H9 (cell line): ENCODE data around the gene FBXO17. TPM values are rescaled to one million over a fixed set of nuclear protein-coding genes. Genes with fewer than 3 reads are reported as not detected.

Experiments used
- DNase-seq: peaks from one replicate; pipeline ENCODE4 v3.0.0-alpha.2; 2017
- H2AFZ ChIP-seq: one replicate; pipeline ENCODE4 v1.6.1; 2013; ENCODE audit warnings: mild to moderate bottlenecking, low read length, control low read depth, moderate library complexity
- H2AK5ac ChIP-seq: 2 replicates; pipeline ENCODE4 v1.6.1; 2013; ENCODE audit warnings: low read length, control low read depth, mixed read lengths; ENCODE audit not compliant: insufficient read length
- H2BK120ac ChIP-seq: one replicate; pipeline ENCODE4 v1.6.1; 2013; ENCODE audit warnings: low read depth, mild to moderate bottlenecking, low read length, control low read depth, inconsistent platforms; ENCODE audit not compliant: poor library complexity, severe bottlenecking
- H2BK12ac ChIP-seq: 2 replicates; pipeline ENCODE4 v1.6.1; 2013; ENCODE audit warnings: low read length, control low read depth, mixed read lengths, low read depth; ENCODE audit not compliant: insufficient read length
- H2BK15ac ChIP-seq: 2 replicates; pipeline ENCODE4 v1.6.1; 2013; ENCODE audit warnings: low read depth, low read length, control low read depth
- H2BK20ac ChIP-seq: one replicate; pipeline ENCODE4 v1.6.1; 2013; ENCODE audit warnings: low read depth, mild to moderate bottlenecking, low read length, control low read depth, inconsistent platforms; ENCODE audit not compliant: poor library complexity, severe bottlenecking
- H2BK5ac ChIP-seq: 2 replicates; pipeline ENCODE4 v1.6.1; 2013; ENCODE audit warnings: low read length, control low read depth, mixed read lengths; ENCODE audit not compliant: insufficient read length
- H3K14ac ChIP-seq: 2 replicates; pipeline ENCODE4 v1.6.1; 2013; ENCODE audit warnings: low read length, control low read depth; ENCODE audit not compliant: insufficient read depth
- H3K18ac ChIP-seq: 2 replicates; pipeline ENCODE4 v1.6.1; 2013; ENCODE audit warnings: low read depth, mild to moderate bottlenecking, mixed read lengths, low read length, control low read depth; ENCODE audit not compliant: insufficient read length
- H3K23ac ChIP-seq: 2 replicates; pipeline ENCODE4 v1.6.1; 2013; ENCODE audit warnings: low read length, control low read depth, mixed read lengths, low read depth; ENCODE audit not compliant: insufficient read length
- H3K23me2 ChIP-seq: 2 replicates; pipeline ENCODE4 v1.6.1; 2013; ENCODE audit warnings: low read depth, mild to moderate bottlenecking, mixed read lengths, low read length, control low read depth; ENCODE audit not compliant: insufficient read length, poor library complexity, severe bottlenecking
- H3K27ac ChIP-seq: 2 replicates; pipeline ENCODE4 v1.5.1; 2013; ENCODE audit warnings: low read length, control low read depth, mixed read lengths, low read depth; ENCODE audit not compliant: insufficient read length
- H3K27me3 ChIP-seq: 2 replicates; pipeline ENCODE4 v1.6.1; 2013; ENCODE audit warnings: low read length, control low read depth, inconsistent platforms; ENCODE audit not compliant: insufficient read depth
- H3K4ac ChIP-seq: 2 replicates; pipeline ENCODE4 v1.6.1; 2013; ENCODE audit warnings: low read depth, mild to moderate bottlenecking, control low read depth, inconsistent platforms, low read length, moderate library complexity
- H3K4me1 ChIP-seq: 2 replicates; pipeline ENCODE4 v1.6.1; 2013; ENCODE audit warnings: low read length, control low read depth, inconsistent platforms; ENCODE audit not compliant: insufficient read depth
- H3K4me2 ChIP-seq: 2 replicates; pipeline ENCODE4 v1.6.1; 2013; ENCODE audit warnings: low read length, control low read depth, mixed read lengths; ENCODE audit not compliant: insufficient read length, insufficient read depth
- H3K56ac ChIP-seq: 2 replicates; pipeline ENCODE4 v1.6.1; 2013; ENCODE audit warnings: low read depth, mild to moderate bottlenecking, mixed read lengths, low read length, control low read depth; ENCODE audit not compliant: insufficient read length
- H3K79me1 ChIP-seq: 2 replicates; pipeline ENCODE4 v1.6.1; 2013; ENCODE audit warnings: low read depth, mild to moderate bottlenecking, moderate library complexity, low read length, control low read depth, inconsistent platforms; ENCODE audit not compliant: insufficient read depth, poor library complexity, severe bottlenecking
- H3K79me2 ChIP-seq: 2 replicates; pipeline ENCODE4 v1.6.1; 2013; ENCODE audit warnings: low read length, control low read depth, inconsistent platforms; ENCODE audit not compliant: insufficient read depth
- H3K9ac ChIP-seq: 2 replicates; pipeline ENCODE4 v1.6.1; 2013; ENCODE audit warnings: low read length, control low read depth, mixed read lengths; ENCODE audit not compliant: insufficient read length; ENCODE audit errors: extremely low read depth
- H3K9me3 ChIP-seq: one replicate; pipeline ENCODE4 v1.6.1; 2013; ENCODE audit warnings: low read depth, low read length, inconsistent platforms; ENCODE audit not compliant: control insufficient read depth
- H3T11ph ChIP-seq: one replicate; pipeline ENCODE4 v1.6.1; 2013; ENCODE audit warnings: mild to moderate bottlenecking, low read length, control low read depth, inconsistent platforms
- H4K20me1 ChIP-seq: one replicate; pipeline ENCODE4 v1.6.1; 2013; ENCODE audit not compliant: control insufficient read depth, insufficient read length, insufficient read depth
- H4K5ac ChIP-seq: 2 replicates; pipeline ENCODE4 v1.6.1; 2013; ENCODE audit warnings: low read depth, mild to moderate bottlenecking, mixed read lengths, low read length, control low read depth; ENCODE audit not compliant: insufficient read length
- H4K8ac ChIP-seq: replicated peaks from 2 replicates; pipeline ENCODE4 v1.6.1; 2013; ENCODE audit warnings: low read length, control low read depth, mixed read lengths, low read depth; ENCODE audit not compliant: insufficient read length
- H4K91ac ChIP-seq: 2 replicates; pipeline ENCODE4 v1.6.1; 2013; ENCODE audit warnings: low read depth, mild to moderate bottlenecking, moderate library complexity, mixed read lengths, low read length, control low read depth; ENCODE audit not compliant: insufficient read length
- H3K27ac Mint-ChIP-seq, 3 experiments: 2 replicates in 2 of 3; 3 replicates in 1 of 3; pipeline ENCODE4 v1.8.0; 2020 to 2021; ENCODE audit warnings: mixed read lengths in 3 of 3, mild to moderate bottlenecking in 1 of 3, moderate library complexity in 1 of 3
- H3K27me3 Mint-ChIP-seq: 2 replicates; pipeline ENCODE4 v1.8.0; 2021; ENCODE audit warnings: low read depth, mild to moderate bottlenecking, moderate library complexity, mixed read lengths
- H3K36me3 Mint-ChIP-seq, 3 experiments: 2 replicates in 2 of 3; 3 replicates in 1 of 3; pipeline ENCODE4 v1.8.0; 2020 to 2021; ENCODE audit warnings: low read depth in 3 of 3, mixed read lengths in 3 of 3; ENCODE audit not compliant: insufficient read depth in 1 of 3
- H3K4me1 Mint-ChIP-seq, 2 experiments: 2 replicates each; pipeline ENCODE4 v1.8.0; 2020; ENCODE audit warnings: mixed read lengths in 2 of 2
- H3K4me3 Mint-ChIP-seq, 2 experiments: 2 replicates in 1 of 2; 3 replicates in 1 of 2; pipeline ENCODE4 v1.8.0; 2020 to 2021; ENCODE audit warnings: mild to moderate bottlenecking in 2 of 2, mixed read lengths in 2 of 2, moderate library complexity in 1 of 2
- H3K9me3 Mint-ChIP-seq, 2 experiments: 2 replicates in 1 of 2; 3 replicates in 1 of 2; pipeline ENCODE4 v1.8.0; 2020; ENCODE audit warnings: mild to moderate bottlenecking in 2 of 2, mixed read lengths in 2 of 2, moderate library complexity in 1 of 2
- WGBS: extraction: QIAGEN DNeasy Blood & Tissue Kit; methylation state at CpG from one replicate; pipeline ENCODE4 v1.1.7; 2013; ENCODE audit warnings: missing lambda C conversion rate, low lambda C conversion rate, mixed read lengths; ENCODE audit not compliant: insufficient read length; ENCODE audit errors: extremely low coverage; 5-methylcytosine and 5-hydroxymethylcytosine counted together
- total RNA-seq: library from RNA; stranded (reverse); gene quantifications from 2 replicates; pipeline ENCODE4 v1.2.1, GENCODE V29; 2021
- TF ChIP-seq, protein P1 (sequence below): fragments of 200-600 bp; sonication (generic); conservative IDR thresholded peaks from 3 replicates; pipeline ENCODE4 v1.8.0; 2021; ENCODE audit warnings: antibody characterized with exemption, mild to moderate bottlenecking

Gene FBXO17
- total RNA-seq, 1 experiment from 2014 or later: 25.5 TPM

DNA sequence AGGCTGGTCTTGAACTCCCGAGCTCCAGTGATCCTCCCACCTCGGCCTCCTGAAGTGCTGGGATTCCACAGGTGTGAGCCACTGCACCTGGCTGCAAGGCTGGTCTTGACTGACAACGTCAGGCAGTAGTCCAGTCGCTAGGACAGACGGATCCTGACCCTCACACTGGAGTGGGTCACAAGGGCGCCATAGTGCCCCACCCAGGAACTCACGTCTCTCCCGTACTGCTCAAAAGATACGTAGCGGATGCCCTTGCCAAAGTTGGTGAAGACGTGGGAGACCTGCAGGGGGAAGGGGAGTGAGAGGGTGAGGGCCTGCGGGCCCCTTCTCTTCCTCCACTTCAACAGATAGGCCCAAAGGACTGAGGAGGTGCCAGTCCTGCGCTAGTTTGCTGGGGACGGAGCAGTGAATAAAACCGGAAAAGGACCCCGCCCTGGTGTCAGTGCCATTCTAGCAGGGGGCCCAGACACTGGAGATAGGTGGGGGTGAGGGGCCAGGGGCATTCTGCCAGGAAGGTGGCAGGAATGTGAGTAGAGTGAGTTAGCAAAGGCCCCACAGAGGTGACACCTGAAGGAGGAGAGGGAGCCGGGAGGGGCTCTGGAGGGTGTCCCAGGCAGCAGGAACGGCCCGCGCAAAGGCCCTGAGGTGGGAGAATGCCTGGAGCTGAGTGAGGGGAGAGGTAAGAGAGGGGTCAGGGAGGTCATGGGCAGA is 32.9 kb downstream of the FBXO17 start:
- Histone ChIP-seq H3K18ac (no peak overlapping the region), H2BK15ac (no peak overlapping the region), H4K20me1 (no peaks in the 10 kb centered on the region), H3K79me1 (no peaks in the 10 kb centered on the region), H3K23ac (no peak overlapping the region), H2BK5ac (no peak overlapping the region), H2AFZ (no peak overlapping the region), H3T11ph (no peak overlapping the region), H3K27ac (no peak overlapping the region), H4K91ac (no peak overlapping the region), H3K4me2 (no peak overlapping the region), H3K4ac (no peak overlapping the region), H3K9me3 (no peaks in the 10 kb centered on the region), H3K9ac (no peak overlapping the region), H2BK20ac (no peak overlapping the region), H2BK120ac (no peak overlapping the region), H4K8ac (no peak overlapping the region), H3K27me3 (no peaks in the 10 kb centered on the region), H2BK12ac (no peak overlapping the region), H4K5ac (no peak overlapping the region), H3K4me1 (no peaks in the 10 kb centered on the region), H3K14ac (no peak overlapping the region), H3K79me2 (no peaks in the 10 kb centered on the region), H3K56ac (no peak overlapping the region), H3K23me2 (no peaks in the 10 kb centered on the region), H2AK5ac (no peak overlapping the region)
- Mint-ChIP-seq H3K27ac (no peak overlapping the region), H3K4me3 (no peak overlapping the region), H3K27me3 (peaks cover 33% of the 10 kb centered on the region), H3K36me3 (peaks cover 10 to 28% (median 25%) of the 10 kb centered on the region in 3 experiments), H3K9me3 (no peaks in the 10 kb centered on the region), H3K4me1 (peaks cover 4% of the 10 kb centered on the region in 2 experiments; a peak in 2 of 4 replicates)
- no peak for DNase-seq
- no CpG with 5 or more reads among the region's 20 CpGs for WGBS
- TF ChIP-seq, protein P1, sequence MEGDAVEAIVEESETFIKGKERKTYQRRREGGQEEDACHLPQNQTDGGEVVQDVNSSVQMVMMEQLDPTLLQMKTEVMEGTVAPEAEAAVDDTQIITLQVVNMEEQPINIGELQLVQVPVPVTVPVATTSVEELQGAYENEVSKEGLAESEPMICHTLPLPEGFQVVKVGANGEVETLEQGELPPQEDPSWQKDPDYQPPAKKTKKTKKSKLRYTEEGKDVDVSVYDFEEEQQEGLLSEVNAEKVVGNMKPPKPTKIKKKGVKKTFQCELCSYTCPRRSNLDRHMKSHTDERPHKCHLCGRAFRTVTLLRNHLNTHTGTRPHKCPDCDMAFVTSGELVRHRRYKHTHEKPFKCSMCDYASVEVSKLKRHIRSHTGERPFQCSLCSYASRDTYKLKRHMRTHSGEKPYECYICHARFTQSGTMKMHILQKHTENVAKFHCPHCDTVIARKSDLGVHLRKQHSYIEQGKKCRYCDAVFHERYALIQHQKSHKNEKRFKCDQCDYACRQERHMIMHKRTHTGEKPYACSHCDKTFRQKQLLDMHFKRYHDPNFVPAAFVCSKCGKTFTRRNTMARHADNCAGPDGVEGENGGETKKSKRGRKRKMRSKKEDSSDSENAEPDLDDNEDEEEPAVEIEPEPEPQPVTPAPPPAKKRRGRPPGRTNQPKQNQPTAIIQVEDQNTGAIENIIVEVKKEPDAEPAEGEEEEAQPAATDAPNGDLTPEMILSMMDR: no peak
